H1 (cell line): ENCODE results near the gene ETS1. TPM values are rescaled to one million over a fixed set of nuclear protein-coding genes. Genes with fewer than 3 reads are reported as not detected.

ENCODE experiments used
- CTCF ChIA-PET: fragments of 300-600 bp; sonication (Branson Sonifier 250); formaldehyde crosslinking; loops from one replicate; lab custom pipeline; 2021; ENCODE audit not compliant: partially characterized antibody; lab: Charles Lee
- POLR2A ChIA-PET: fragments of 300-600 bp; sonication (Branson Sonifier 250); formaldehyde crosslinking; loops from one replicate; lab custom pipeline; 2021; ENCODE audit warnings: inconsistent platforms; ENCODE audit not compliant: partially characterized antibody; lab: Charles Lee
- DNase-seq, 2 experiments: peaks; one replicate each; pipeline versions ENCODE4 v3.0.0 to v3.0.0-alpha.2; 2010 to 2022; ENCODE audit warnings: low spot score in 2 of 2, low read depth in 1 of 2, mixed read lengths in 1 of 2
- FAIRE-seq: peaks from 2 replicates; lab custom pipeline; 2011; peaks lifted over from hg19 to GRCh38; lab: Jason Lieb, UNC
- H2AFZ ChIP-seq: 2 replicates; pipeline ENCODE4 v1.8.1; 2012; ENCODE audit warnings: low read length, inconsistent platforms
- H2AK5ac ChIP-seq: 2 replicates; pipeline ENCODE4 v1.6.1; 2013; ENCODE audit warnings: low read depth, low read length
- H2BK120ac ChIP-seq: replicated peaks from 2 replicates; pipeline ENCODE3; 2013; ENCODE audit warnings: low read depth, low read length, inconsistent platforms
- H2BK12ac ChIP-seq: 2 replicates; pipeline ENCODE4 v1.6.1; 2013; ENCODE audit warnings: low read depth, low read length
- H2BK15ac ChIP-seq: 2 replicates; pipeline ENCODE4 v1.6.1; 2013; ENCODE audit warnings: low read length
- H2BK20ac ChIP-seq: 2 replicates; pipeline ENCODE4 v1.6.1; 2013; ENCODE audit warnings: low read length
- H2BK5ac ChIP-seq: 2 replicates; pipeline ENCODE4 v1.6.1; 2013; ENCODE audit warnings: low read depth, low read length
- H3K14ac ChIP-seq: 2 replicates; pipeline ENCODE4 v1.6.1; 2013; ENCODE audit warnings: inconsistent platforms; ENCODE audit not compliant: insufficient read length
- H3K18ac ChIP-seq: 2 replicates; pipeline ENCODE4 v1.6.1; 2013; ENCODE audit warnings: low read length; ENCODE audit errors: extremely low read depth
- H3K23ac ChIP-seq: 2 replicates; pipeline ENCODE4 v1.6.1; 2013; ENCODE audit warnings: inconsistent platforms; ENCODE audit not compliant: insufficient read length
- H3K23me2 ChIP-seq: 2 replicates; pipeline ENCODE4 v1.6.1; 2013; ENCODE audit warnings: low read depth, low read length
- H3K27ac ChIP-seq: 2 replicates; pipeline ENCODE4 v1.6.1; 2011; ENCODE audit warnings: low read depth, low read length, inconsistent platforms
- H3K27me3 ChIP-seq, 4 experiments: replicated peaks in 1 of 4; 1 replicate in 1 of 4; 2 replicates in 3 of 4; pipeline versions ENCODE4 v1.6.1 to v1.8.1; 2011 to 2013; ENCODE audit warnings: low read length in 3 of 4, mild to moderate bottlenecking in 3 of 4, inconsistent platforms in 2 of 4, mixed read lengths in 2 of 4, moderate library complexity in 1 of 4; ENCODE audit not compliant: control insufficient read depth in 3 of 4, insufficient read depth in 3 of 4; ENCODE audit errors: extremely low read depth in 1 of 4
- H3K36me3 ChIP-seq, 4 experiments: 2 replicates each; pipeline versions ENCODE4 v1.6.1 to v1.8.1; 2011 to 2013; ENCODE audit warnings: mild to moderate bottlenecking in 4 of 4, low read length in 3 of 4, moderate library complexity in 2 of 4, control low read depth in 1 of 4, inconsistent platforms in 1 of 4; ENCODE audit not compliant: insufficient read depth in 4 of 4, control insufficient read depth in 2 of 4
- H3K4ac ChIP-seq: replicated peaks from 2 replicates; pipeline ENCODE3; 2013; ENCODE audit warnings: low read length, low read depth, mixed read lengths, inconsistent platforms; ENCODE audit not compliant: insufficient read length
- H3K4me1 ChIP-seq, 4 experiments: replicated peaks in 1 of 4; 1 replicate in 1 of 4; 2 replicates in 3 of 4; pipeline versions ENCODE4 v1.6.1 to v1.8.1; 2011 to 2013; ENCODE audit warnings: low read length in 3 of 4, inconsistent platforms in 2 of 4, mixed read lengths in 1 of 4; ENCODE audit not compliant: insufficient read depth in 4 of 4, control insufficient read depth in 3 of 4
- H3K4me2 ChIP-seq, 2 experiments: 2 replicates each; pipeline versions ENCODE4 v1.6.1 to v1.8.1; 2011 to 2013; ENCODE audit warnings: low read depth in 2 of 2, low read length in 2 of 2, control low read depth in 1 of 2, inconsistent platforms in 1 of 2, mild to moderate bottlenecking in 1 of 2; ENCODE audit not compliant: insufficient read depth in 1 of 2
- H3K4me3 ChIP-seq, 4 experiments: fragments of 200-600, 300-600 bp in 1 of 4; sonication (generic), shearing (Covaris generic), sonication (Bioruptor Twin) in 1 of 4; 2 replicates each; pipeline versions ENCODE4 v1.5.1 to v1.8.1; 2011 to 2016; ENCODE audit warnings: low read length in 4 of 4, low read depth in 3 of 4, control low read depth in 2 of 4, inconsistent platforms in 2 of 4, mild to moderate bottlenecking in 2 of 4, mixed read lengths in 1 of 4, moderate library complexity in 1 of 4; ENCODE audit not compliant: insufficient read depth in 2 of 4; ENCODE audit errors: extremely low read depth in 1 of 4
- H3K56ac ChIP-seq: replicated peaks from 2 replicates; pipeline ENCODE3; 2013; ENCODE audit warnings: low read depth, mild to moderate bottlenecking, mixed read lengths, low read length, inconsistent platforms; ENCODE audit not compliant: insufficient read length
- H3K79me1 ChIP-seq: 2 replicates; pipeline ENCODE4 v1.6.1; 2013; ENCODE audit warnings: low read depth, low read length, control low read depth
- H3K79me2 ChIP-seq, 2 experiments: 2 replicates each; pipeline versions ENCODE4 v1.6.1 to v1.8.1; 2012 to 2013; ENCODE audit warnings: low read length in 2 of 2, mild to moderate bottlenecking in 2 of 2, inconsistent platforms in 1 of 2; ENCODE audit not compliant: insufficient read depth in 2 of 2, control insufficient read depth in 1 of 2
- H3K9ac ChIP-seq, 4 experiments: replicated peaks in 1 of 4; 1 replicate in 1 of 4; 2 replicates in 3 of 4; pipeline versions ENCODE4 v1.6.1 to v1.8.1; 2011 to 2013; ENCODE audit warnings: low read depth in 3 of 4, low read length in 3 of 4, control low read depth in 2 of 4, mild to moderate bottlenecking in 2 of 4, moderate library complexity in 2 of 4, inconsistent platforms in 1 of 4; ENCODE audit errors: extremely low read depth in 1 of 4
- H3K9me3 ChIP-seq, 2 experiments: 2 replicates each; pipeline versions ENCODE4 v1.6.1 to v1.8.1; 2012 to 2013; ENCODE audit warnings: mild to moderate bottlenecking in 2 of 2, moderate library complexity in 2 of 2, control low read depth in 1 of 2, inconsistent platforms in 1 of 2, low read depth in 1 of 2, low read length in 1 of 2, mixed read lengths in 1 of 2; ENCODE audit not compliant: insufficient read depth in 2 of 2
- H4K20me1 ChIP-seq, 2 experiments: replicated peaks in 1 of 2; 2 replicates each; pipeline versions ENCODE3 to v1.8.1; 2011 to 2013; ENCODE audit warnings: inconsistent platforms in 2 of 2, low read length in 2 of 2, mild to moderate bottlenecking in 1 of 2; ENCODE audit not compliant: insufficient read depth in 2 of 2, control insufficient read depth in 1 of 2
- H4K5ac ChIP-seq: 2 replicates; pipeline ENCODE4 v1.6.1; 2013; ENCODE audit warnings: low read length, low read depth, mixed read lengths, inconsistent platforms; ENCODE audit not compliant: insufficient read length
- H4K8ac ChIP-seq: 2 replicates; pipeline ENCODE4 v1.8.0; 2013; ENCODE audit warnings: mild to moderate bottlenecking, moderate library complexity, low read length, inconsistent platforms; ENCODE audit not compliant: insufficient read depth; ENCODE audit errors: extremely low read depth
- H4K91ac ChIP-seq: replicated peaks from 2 replicates; pipeline ENCODE3; 2013; ENCODE audit warnings: low read length, mixed read lengths, inconsistent platforms; ENCODE audit not compliant: insufficient read length
- CREB1 ChIP-seq: IDR thresholded peaks from 2 replicates; pipeline ENCODE4 v1.6.1; 2012; ENCODE audit warnings: inconsistent platforms
- CTCF ChIP-seq, 3 experiments: IDR thresholded peaks; 1 replicate in 2 of 3; 2 replicates in 1 of 3; pipeline versions ENCODE4 v1.5.1 to v1.6.1; 2011; ENCODE audit warnings: low read length in 3 of 3, mild to moderate bottlenecking in 3 of 3, inconsistent platforms in 2 of 3, low read depth in 1 of 3, moderate library complexity in 1 of 3; ENCODE audit not compliant: insufficient read depth in 1 of 3; ENCODE audit errors: control extremely low read depth in 1 of 3
- RAD21 ChIP-seq, 2 experiments: IDR thresholded peaks in 1 of 2; conservative IDR thresholded peaks in 1 of 2; 2 replicates each; pipeline ENCODE4 v1.6.1; 2011; ENCODE audit warnings: low read depth in 2 of 2, low read length in 2 of 2, improper control_type of control experiment in 1 of 2, inconsistent platforms in 1 of 2, mild to moderate bottlenecking in 1 of 2, moderate library complexity in 1 of 2
- WGBS, 2 experiments: shearing (Covaris generic) in 1 of 2; methylation state at CpG; one replicate each; pipeline versions ENCODE4 v1.1.6 to v1.1.7; 2013 to 2015; ENCODE audit warnings: low lambda C conversion rate in 2 of 2, mixed read lengths in 2 of 2, inconsistent platforms in 1 of 2, low coverage in 1 of 2, missing lambda C conversion rate in 1 of 2; ENCODE audit not compliant: insufficient replicate concordance in 2 of 2, insufficient coverage in 1 of 2, insufficient read length in 1 of 2; ENCODE audit errors: extremely low coverage in 1 of 2, missing lambda C conversion rate in 1 of 2; 5-methylcytosine and 5-hydroxymethylcytosine counted together
- polyA plus RNA-seq, 7 experiments: library from polyadenylated mRNA; depleted of rRNA in 3 of 7; stranded (reverse) in 5 of 7; unstranded in 2 of 7; fragments of >200 nt in 5 of 7; fragments of 200-250 nt in 2 of 7; gene quantifications; 1 replicate in 5 of 7; 2 replicates in 1 of 7; 4 replicates in 1 of 7; pipeline versions ENCODE4 v1.2.1 to v1.2.3, GENCODE V29; 2011 to 2013; ENCODE audit warnings: missing spikeins in 2 of 7, mixed read lengths in 2 of 7
- total RNA-seq: library from RNA; stranded (reverse); fragmentation: NEBNext Ultra II Directional; extraction: Animal tissue kit (Norgen Biotek cat#: 25700); gene quantifications from 2 replicates; pipeline ENCODE4 v1.2.1, GENCODE V29; 2021

Gene ETS1
- total and polyA plus RNA-seq, 2 of the 8 experiments (the other 6 are each of a cell fraction or from before 2014, with no cell fraction given) = 10.0 to 35.3 TPM

DNA sequence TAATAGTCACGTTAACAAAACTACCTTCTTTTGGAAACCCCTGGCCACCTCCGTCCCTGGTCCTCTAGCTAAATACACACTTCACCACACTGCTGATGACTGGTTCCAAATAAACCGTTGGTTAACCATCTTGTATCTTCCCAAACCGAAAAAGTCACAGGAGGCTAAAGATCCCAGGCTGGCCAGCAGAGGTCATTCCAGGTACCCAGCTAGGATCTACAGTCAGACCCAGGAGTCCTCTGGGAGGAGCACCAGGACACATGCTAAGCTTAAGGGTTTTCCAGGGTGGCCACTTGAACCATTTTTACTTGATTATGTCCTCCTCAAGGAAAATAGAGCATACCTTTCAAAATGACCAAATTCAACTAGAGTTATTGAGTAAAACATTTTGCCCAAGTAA, 103.2 kb downstream of the ETS1 start:
- Histone ChIP-seq H3K4me2 (no peak overlapping the region), H3K36me3 (peaks cover 0 to 11% (median 0%) of the 10 kb centered on the region in 4 experiments; a peak in 3 of 8 replicates)

More for the DNA sequence above, 103.2 kb downstream of the ETS1 start:
- H2BK20ac ChIP-seq = no peak overlapping the region
- H3K27me3 ChIP-seq = no peaks in the 10 kb centered on the region
- H3K56ac ChIP-seq = no peak overlapping the region
- H4K20me1 ChIP-seq = peaks cover 0 to 2% of the 10 kb centered on the region in 2 experiments
- H2AK5ac ChIP-seq = no peak overlapping the region
- H3K79me1 ChIP-seq = no peaks in the 10 kb centered on the region; the same call in 1 of the 2 replicates
- DNase-seq (no peak), FAIRE-seq (peak; percentile 58)
- H3K4me1 ChIP-seq = no peaks in the 10 kb centered on the region
- no peak overlapping the region for H3K14ac ChIP-seq
- CTCF ChIA-PET = interaction anchor here (0.6 to 2.5 kb wide), 18 partner anchors 9 to 379 kb away, joined by 3 to 31 read pairs (median 3); no protein-coding TSS in a partner anchor
- no peak overlapping the region for H3K4ac ChIP-seq
- WGBS, 2 experiments = 93% methylated on average over 4 of the region's 4 CpGs; no CpG with 5 or more reads in 1 of the 2 experiments
- H3K79me2 ChIP-seq = no peaks in the 10 kb centered on the region
- no peaks in the 10 kb centered on the region for H3K9me3 ChIP-seq
- no peak overlapping the region for H3K23ac ChIP-seq
- H4K91ac ChIP-seq = no peak overlapping the region
- no peak overlapping the region for H2BK12ac ChIP-seq
- no peak overlapping the region for H3K18ac ChIP-seq
- TF ChIP-seq CTCF (IDR thresholded peaks at IDR 0.05; ENCODE audit: control extremely low read depth in 1 of 3, insufficient read depth in 1 of 3, low read depth in 1 of 3, low read length in 3 of 3) (peak; percentile 36 to 67 (median 53)), RAD21 (IDR thresholded peaks at IDR 0.05 in 1 of 2, conservative IDR thresholded peaks at IDR 0.05 in 1 of 2; ENCODE audit: low read depth in 2 of 2, low read length in 2 of 2) (peak; percentile 57 to 72), CREB1 (no peak)
- H2BK5ac ChIP-seq = no peak overlapping the region
- no peak overlapping the region for H3K9ac ChIP-seq
- H2AFZ ChIP-seq = no peak overlapping the region
- H3K23me2 ChIP-seq = no peaks in the 10 kb centered on the region
- H4K8ac ChIP-seq = no peak overlapping the region
- no peak overlapping the region for H2BK120ac ChIP-seq
- POLR2A ChIA-PET = no interaction called here
- H4K5ac ChIP-seq = no peak overlapping the region
- no peak overlapping the region for H3K4me3 ChIP-seq
- no peak overlapping the region for H2BK15ac ChIP-seq
- H3K27ac ChIP-seq = no peak overlapping the region
